DND-41 (cell line): ENCODE results near the gene ALDOA.
A peak's percentile ranks its signal among the peaks of the same experiment; 100 is the strongest.

Source experiments
- ATAC-seq: fragments of 200-7000 bp; cut with Tn5 transposase; 3 replicates; pipeline ENCODE4 v1.9.1; 2021; ENCODE audit warnings: low read depth; ENCODE audit not compliant: insufficient read depth
- DNase-seq: peaks from one replicate; pipeline ENCODE4 v3.0.0-alpha.2; 2020
- H2AFZ ChIP-seq: 2 replicates; pipeline ENCODE4 v1.6.0; 2012; ENCODE audit warnings: low read depth, low read length
- H3K27ac ChIP-seq: 2 replicates; pipeline ENCODE4 v1.5.1; 2012; ENCODE audit warnings: low read length, inconsistent platforms
- H3K27me3 ChIP-seq: fragments of 200-600 bp; sonication (generic); 2 replicates; pipeline ENCODE4 v1.6.0; 2012; ENCODE audit warnings: low read length, mild to moderate bottlenecking, inconsistent platforms; ENCODE audit not compliant: insufficient read depth, poor library complexity
- H3K36me3 ChIP-seq: 2 replicates; pipeline ENCODE4 v1.5.1; 2012; ENCODE audit warnings: low read length, inconsistent platforms; ENCODE audit not compliant: insufficient read depth
- H3K4me1 ChIP-seq: 2 replicates; pipeline ENCODE4 v1.5.1; 2012; ENCODE audit warnings: mild to moderate bottlenecking, low read length; ENCODE audit not compliant: insufficient read depth
- H3K4me2 ChIP-seq: 2 replicates; pipeline ENCODE4 v1.6.0; 2012; ENCODE audit warnings: mild to moderate bottlenecking, moderate library complexity, low read length, inconsistent platforms; ENCODE audit not compliant: insufficient read depth
- H3K4me3 ChIP-seq, 2 experiments: fragments of 200-600 bp in 1 of 2; shearing (Covaris generic) in 1 of 2; 2 replicates each; pipeline ENCODE4 v1.5.1; 2012 to 2016; ENCODE audit warnings: inconsistent platforms in 2 of 2, low read length in 2 of 2, mild to moderate bottlenecking in 2 of 2, low read depth in 1 of 2, moderate library complexity in 1 of 2
- H3K79me2 ChIP-seq: 2 replicates; pipeline ENCODE4 v1.6.0; 2012; ENCODE audit warnings: low read length, inconsistent platforms; ENCODE audit not compliant: insufficient read depth
- H3K9ac ChIP-seq: 2 replicates; pipeline ENCODE4 v1.6.0; 2012; ENCODE audit warnings: low read depth, mild to moderate bottlenecking, inconsistent platforms, low read length, moderate library complexity
- H3K9me3 ChIP-seq: 2 replicates; pipeline ENCODE4 v1.5.1; 2012; ENCODE audit warnings: low read length, moderate library complexity, mild to moderate bottlenecking, inconsistent platforms; ENCODE audit not compliant: insufficient read depth, severe bottlenecking
- H4K20me1 ChIP-seq: 2 replicates; pipeline ENCODE4 v1.6.0; 2012; ENCODE audit warnings: low read length; ENCODE audit not compliant: insufficient read depth
- CTCF ChIP-seq: IDR thresholded peaks from 2 replicates; pipeline ENCODE4 v1.5.1; 2012; ENCODE audit warnings: borderline replicate concordance, low read length, moderate library complexity, mild to moderate bottlenecking; ENCODE audit not compliant: poor library complexity, severe bottlenecking; ENCODE audit errors: extremely low read depth
- EZH2 ChIP-seq: IDR thresholded peaks from 3 replicates; pipeline ENCODE4 v1.6.1; 2012; ENCODE audit warnings: borderline replicate concordance, low read depth, mild to moderate bottlenecking, moderate library complexity, low read length, inconsistent platforms; ENCODE audit not compliant: severe bottlenecking

ALDOA gene

GRCh38 chr16:30108059-30108850 is 42.7 kb downstream of the ALDOA start:
- H3K4me1 ChIP-seq = no peaks in the 10 kb centered on the region
- H3K27me3 ChIP-seq = no peaks in the 10 kb centered on the region
- no peaks in the 10 kb centered on the region for H3K9me3 ChIP-seq
- H3K9ac ChIP-seq = no peak overlapping the region
- H4K20me1 ChIP-seq = no peaks in the 10 kb centered on the region
- DNase-seq (no peak), ATAC-seq (no peak)
- no peak overlapping the region for H3K4me2 ChIP-seq
- TF ChIP-seq EZH2 = no peak
- H3K4me3 ChIP-seq = no peak overlapping the region
- H3K79me2 ChIP-seq = no peaks in the 10 kb centered on the region
- H3K27ac ChIP-seq = no peak overlapping the region
- H3K36me3 ChIP-seq = peaks cover 42% of the 10 kb centered on the region
- H2AFZ ChIP-seq = no peak overlapping the region

DNA sequence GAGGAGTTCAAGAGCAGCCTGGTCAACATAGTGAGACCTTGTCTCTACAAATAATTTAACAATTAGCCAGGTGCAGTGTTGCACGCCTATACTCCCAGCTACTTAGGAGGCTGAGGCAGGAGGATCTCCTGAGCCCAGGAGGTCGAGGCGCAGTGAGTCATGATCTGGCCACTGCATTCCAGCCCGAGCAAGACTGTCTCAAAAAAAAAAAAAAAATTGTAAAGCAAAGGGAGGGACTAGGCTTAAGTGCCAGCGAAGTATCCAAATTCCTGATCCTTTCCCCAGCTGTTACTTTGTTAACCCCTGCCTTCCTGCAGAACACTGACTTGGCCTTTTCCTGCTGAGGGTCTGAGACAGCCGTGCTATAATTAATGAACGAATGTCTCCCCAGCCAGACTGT is 45.1 kb downstream of the ALDOA start:
- Histone ChIP-seq H3K27ac (no peak overlapping the region), H3K4me3 (no peak overlapping the region), H3K27me3 (no peaks in the 10 kb centered on the region), H3K9ac (no peak overlapping the region), H2AFZ (no peak overlapping the region), H3K36me3 (peaks cover 43% of the 10 kb centered on the region), H3K4me1 (no peaks in the 10 kb centered on the region), H4K20me1 (no peaks in the 10 kb centered on the region), H3K79me2 (no peaks in the 10 kb centered on the region), H3K9me3 (no peaks in the 10 kb centered on the region), H3K4me2 (no peak overlapping the region)
- DNase-seq = no peak
- no peak for ATAC-seq
- TF ChIP-seq EZH2 (no peak), CTCF (no peak)

DNA sequence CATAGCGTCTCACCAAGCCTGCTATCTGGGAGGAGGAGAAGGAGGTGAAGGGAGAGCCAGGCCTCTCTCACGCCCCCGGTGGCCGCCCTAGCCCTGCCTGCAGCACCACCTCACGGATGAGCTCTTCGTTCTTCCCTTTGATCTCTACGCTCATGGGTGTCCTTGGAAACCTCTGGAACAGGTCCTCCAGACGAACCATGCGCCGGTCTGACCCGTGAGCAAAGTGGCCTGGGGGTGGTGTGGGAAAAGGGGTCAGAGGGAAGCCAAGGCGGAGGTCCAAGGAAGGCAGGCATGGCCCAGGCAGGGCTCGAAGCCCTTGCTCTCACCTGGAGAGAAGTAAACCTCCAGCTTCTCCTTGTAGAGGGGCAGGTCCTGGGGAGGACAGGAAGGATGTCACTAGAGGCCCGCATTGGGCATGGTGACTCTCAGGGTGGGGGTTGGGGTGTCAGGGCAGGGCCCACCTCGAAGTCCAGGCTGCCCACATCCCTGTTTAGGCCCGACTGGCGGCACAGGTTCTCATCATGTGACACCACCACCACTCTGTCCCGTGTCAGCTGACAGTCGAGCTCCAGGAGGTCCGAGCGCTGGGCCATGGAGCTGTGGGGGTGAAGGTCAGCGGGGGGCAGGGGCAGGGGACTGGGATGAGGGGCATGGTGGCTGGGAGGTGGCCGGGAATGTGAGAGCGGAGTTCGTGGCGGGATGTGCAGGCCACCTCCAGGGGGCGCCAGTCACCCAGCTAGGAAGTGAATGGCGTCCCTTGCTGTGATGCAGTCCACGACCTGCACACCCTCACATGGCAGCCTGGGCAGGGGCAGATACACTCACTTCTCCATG is 46.9 kb downstream of the ALDOA start:
- DNase-seq = peak; percentile 71
- no peaks in the 10 kb centered on the region for H3K9me3 ChIP-seq
- no peak overlapping the region for H3K27ac ChIP-seq
- peak; percentile 72 for ATAC-seq
- no peaks in the 10 kb centered on the region for H3K4me1 ChIP-seq
- peak; percentile 83 for TF ChIP-seq CTCF
- TF ChIP-seq EZH2 = no peak
- no peaks in the 10 kb centered on the region for H4K20me1 ChIP-seq
- H3K27me3 ChIP-seq = no peaks in the 10 kb centered on the region
- no peak overlapping the region for H3K9ac ChIP-seq
- H3K4me3 ChIP-seq = no peak overlapping the region
- no peaks in the 10 kb centered on the region for H3K79me2 ChIP-seq
- no peak overlapping the region for H2AFZ ChIP-seq
- peaks cover 55% of the 10 kb centered on the region for H3K36me3 ChIP-seq
- no peak overlapping the region for H3K4me2 ChIP-seq
